PC-3 (cell line): ENCODE data around the gene COX4I1. TPM values are rescaled to one million over a fixed set of nuclear protein-coding genes. Genes with fewer than 3 reads are reported as not detected.
A peak's percentile ranks its signal among the peaks of the same experiment; 100 is the strongest.

Experiments used
- ATAC-seq: fragments of 200-7000 bp; cut with Tn5 transposase; 2 replicates; pipeline ENCODE4 v1.9.1; 2020; ENCODE audit warnings: mild to moderate bottlenecking, moderate library complexity
- BruUV-seq: library from RNA; stranded (reverse); fragments of 400-500 nt; replicated peaks from 2 replicates; lab custom pipeline; 2021; lab: Mats Ljungman, UMichigan
- CTCF ChIA-PET: fragments of 300-600 bp; sonication (Branson Sonifier 250); formaldehyde crosslinking; loops from one replicate; lab custom pipeline; 2022; ENCODE audit warnings: antibody characterized with exemption; lab: Charles Lee
- POLR2A ChIA-PET: fragments of 300-600 bp; sonication (Branson Sonifier 250); formaldehyde crosslinking; loops from one replicate; lab custom pipeline; 2022; ENCODE audit warnings: antibody characterized with exemption; ENCODE audit not compliant: unreplicated experiment; lab: Charles Lee
- DNase-seq: peaks from one replicate; pipeline ENCODE4 v3.0.0-alpha.2; 2015
- H2AFZ ChIP-seq: fragments of 300-600 bp; sonication (generic); 2 replicates; pipeline ENCODE4 v1.6.0; 2016; ENCODE audit warnings: antibody characterized with exemption, low read length
- H3F3A ChIP-seq: fragments of 300-600 bp; sonication (generic); one replicate; pipeline ENCODE4 v1.6.0; 2017; ENCODE audit warnings: antibody characterized with exemption, low read length, control low read depth, mild to moderate bottlenecking; ENCODE audit not compliant: unreplicated experiment
- H3K27ac ChIP-seq: fragments of 300-600 bp; sonication (generic); 2 replicates; pipeline ENCODE4 v1.5.1; 2016; ENCODE audit warnings: mild to moderate bottlenecking, low read length
- H3K27me3 ChIP-seq: fragments of 300-600 bp; sonication (generic); 2 replicates; pipeline ENCODE4 v1.6.1; 2016; ENCODE audit warnings: low read length, mixed read lengths
- H3K36me3 ChIP-seq: fragments of 300-600 bp; sonication (generic); 2 replicates; pipeline ENCODE4 v1.6.1; 2016; ENCODE audit warnings: low read depth, mixed run types, low read length, mixed read lengths
- H3K4me1 ChIP-seq: fragments of 300-600 bp; sonication (generic); 2 replicates; pipeline ENCODE4 v1.5.1; 2016; ENCODE audit warnings: low read length; ENCODE audit not compliant: insufficient read depth
- H3K4me2 ChIP-seq: fragments of 300-600 bp; sonication (generic); 2 replicates; pipeline ENCODE4 v1.6.0; 2016; ENCODE audit warnings: low read length
- H3K4me3 ChIP-seq: fragments of 300-600 bp; sonication (generic); 2 replicates; pipeline ENCODE4 v1.5.1; 2016; ENCODE audit warnings: mild to moderate bottlenecking, low read length, mixed read lengths
- H3K79me2 ChIP-seq: fragments of 300-600 bp; sonication (generic); 2 replicates; pipeline ENCODE4 v1.6.1; 2017; ENCODE audit warnings: low read length, mixed read lengths
- H3K9ac ChIP-seq: fragments of 300-600 bp; sonication (generic); 2 replicates; pipeline ENCODE4 v1.6.0; 2016; ENCODE audit warnings: mild to moderate bottlenecking, low read length
- H3K9me2 ChIP-seq: fragments of 300-600 bp; sonication (generic); replicated peaks from 2 replicates; pipeline ENCODE4 v1.6.1; 2016; ENCODE audit warnings: mixed run types, low read length, mixed read lengths
- H3K9me3 ChIP-seq: fragments of 300-600 bp; sonication (generic); 2 replicates; pipeline ENCODE4 v1.6.1; 2016; ENCODE audit warnings: low read length, mixed read lengths
- H4K20me1 ChIP-seq: fragments of 300-600 bp; sonication (generic); 2 replicates; pipeline ENCODE4 v1.6.1; 2016; ENCODE audit warnings: low read length, mixed read lengths
- CTCF ChIP-seq: fragments of 300-600 bp; sonication (generic); conservative IDR thresholded peaks from 2 replicates; pipeline ENCODE4 v1.5.1; 2017; ENCODE audit warnings: antibody characterized with exemption, low read depth, mild to moderate bottlenecking, low read length
- EZH2 ChIP-seq: fragments of 300-600 bp; sonication (generic); IDR thresholded peaks from one replicate; pipeline ENCODE4 v1.6.1; 2017; ENCODE audit warnings: antibody characterized with exemption, mild to moderate bottlenecking, low read length; ENCODE audit not compliant: unreplicated experiment
- EZH2phosphoT487 ChIP-seq: fragments of 300-600 bp; sonication (generic); IDR thresholded peaks from 2 replicates; pipeline ENCODE4 v1.6.1; 2018; ENCODE audit warnings: mild to moderate bottlenecking, antibody characterized with exemption, low read length, borderline replicate concordance
- intact Hi-C: fragments of 100-400 bp; cut with micrococcal nuclease; formaldehyde crosslinking; loops from 2 replicates; pipeline ENCODE4 v1.9.0; 2023
- total RNA-seq: library from RNA; depleted of rRNA; stranded (reverse); fragments of >200 nt; gene quantifications from 2 replicates; pipeline ENCODE4 v1.2.3, GENCODE V29; 2014

Gene COX4I1
- total RNA-seq, 1 experiment from 2014 or later: 598 TPM

GRCh38 chr16:85755929-85756768 lies 43.3 kb upstream of the COX4I1 start:
- H3F3A ChIP-seq: no peaks in the 10 kb centered on the region
- DNase-seq: no peak
- no peaks in the 10 kb centered on the region for H3K9me3 ChIP-seq
- no peak for TF ChIP-seq EZH2phosphoT487
- no peak for TF ChIP-seq CTCF
- no peak for TF ChIP-seq EZH2
- no peak for ATAC-seq
- no peaks in the 10 kb centered on the region for H3K27me3 ChIP-seq
- no peak overlapping the region for H3K4me3 ChIP-seq
- H3K4me1 ChIP-seq: peaks cover 33% of the 10 kb centered on the region
- no peaks in the 10 kb centered on the region for H4K20me1 ChIP-seq
- intact Hi-C loops: no loop called here
- H3K9me2 ChIP-seq: no peaks in the 10 kb centered on the region
- H3K27ac ChIP-seq: no peak overlapping the region
- no peak overlapping the region for H3K4me2 ChIP-seq
- H3K36me3 ChIP-seq: no peaks in the 10 kb centered on the region
- no peak overlapping the region for H2AFZ ChIP-seq
- H3K79me2 ChIP-seq: no peaks in the 10 kb centered on the region
- ChIA-PET POLR2A (interaction anchor here (0.6 kb wide), 1 partner anchor 21 kb away, joined by 3 read pairs; no protein-coding TSS in a partner anchor), CTCF (no interaction called here)
- no TSS peak for BruUV-seq
- no peak overlapping the region for H3K9ac ChIP-seq

GRCh38 chr16:85757341-85757822 lies 42.1 kb upstream of the COX4I1 start:
- BruUV-seq: no TSS peak
- no peaks in the 10 kb centered on the region for H4K20me1 ChIP-seq
- no peaks in the 10 kb centered on the region for H3F3A ChIP-seq
- H3K9me3 ChIP-seq: no peaks in the 10 kb centered on the region
- ChIA-PET CTCF (interaction anchor here (0.6 kb wide), 1 partner anchor 36 kb away, joined by 4 read pairs; no protein-coding TSS in a partner anchor), POLR2A (no interaction called here)
- no peaks in the 10 kb centered on the region for H3K36me3 ChIP-seq
- TF ChIP-seq EZH2 (no peak), CTCF (no peak), EZH2phosphoT487 (no peak)
- H3K4me3 ChIP-seq: no peak overlapping the region
- H3K4me1 ChIP-seq: peaks cover 21% of the 10 kb centered on the region
- ATAC-seq: peak; percentile 21; the same call in 1 of the 2 replicates
- H3K27ac ChIP-seq: no peak overlapping the region
- no peak overlapping the region for H3K4me2 ChIP-seq
- no peak overlapping the region for H3K9ac ChIP-seq
- no peak overlapping the region for H2AFZ ChIP-seq
- DNase-seq: peak; percentile 64
- intact Hi-C loops: no loop called here
- no peaks in the 10 kb centered on the region for H3K9me2 ChIP-seq
- no peaks in the 10 kb centered on the region for H3K27me3 ChIP-seq
- no peaks in the 10 kb centered on the region for H3K79me2 ChIP-seq

- H2AFZ ChIP-seq: no peak overlapping the region
- no peak overlapping the region for H3K4me3 ChIP-seq
- no peaks in the 10 kb centered on the region for H3K9me3 ChIP-seq
- H3K4me1 ChIP-seq: peaks cover 4% of the 10 kb centered on the region; the same call in 1 of the 2 replicates
- ChIA-PET POLR2A (no interaction called here), CTCF (no interaction called here)
- H3K9me2 ChIP-seq: no peaks in the 10 kb centered on the region
- ATAC-seq: no peak
- intact Hi-C loops: no loop called here
- no peak overlapping the region for H3K9ac ChIP-seq
- no peaks in the 10 kb centered on the region for H3K36me3 ChIP-seq
- H3F3A ChIP-seq: no peaks in the 10 kb centered on the region
- DNase-seq: no peak
- no peaks in the 10 kb centered on the region for H4K20me1 ChIP-seq
- H3K79me2 ChIP-seq: no peaks in the 10 kb centered on the region
- H3K27me3 ChIP-seq: no peaks in the 10 kb centered on the region
- BruUV-seq: no TSS peak
- no peak overlapping the region for H3K4me2 ChIP-seq
- no peak overlapping the region for H3K27ac ChIP-seq
- no peak for TF ChIP-seq CTCF
- no peak for TF ChIP-seq EZH2
- no peak for TF ChIP-seq EZH2phosphoT487
Observed at GRCh38 chr16:85759136-85759535, 40.4 kb upstream of the COX4I1 start.
